KMS-11 (cell line): Measurements from ENCODE around the gene FOLR2.

Experiments used
- H2AFZ ChIP-seq: fragments of 200-600 bp; sonication (generic); 2 replicates; pipeline ENCODE4 v1.6.1; 2016; ENCODE audit warnings: antibody characterized with exemption, mixed run types, low read depth
- H3K27ac ChIP-seq: fragments of 200-600 bp; sonication (generic); 2 replicates; pipeline ENCODE4 v1.6.1; 2016; ENCODE audit warnings: mild to moderate bottlenecking, mixed run types
- H3K27me3 ChIP-seq: fragments of 200-600 bp; sonication (generic); 2 replicates; pipeline ENCODE4 v1.6.1; 2017; ENCODE audit warnings: mild to moderate bottlenecking, low read depth, mixed run types, moderate library complexity; ENCODE audit not compliant: insufficient read depth
- H3K36me3 ChIP-seq: fragments of 200-600 bp; sonication (generic); 2 replicates; pipeline ENCODE4 v1.6.1; 2017; ENCODE audit warnings: mild to moderate bottlenecking, mixed run types; ENCODE audit not compliant: insufficient read depth
- H3K4me1 ChIP-seq: fragments of 200-600 bp; sonication (generic); 2 replicates; pipeline ENCODE4 v1.6.1; 2016; ENCODE audit warnings: mild to moderate bottlenecking, low read depth, mixed run types; ENCODE audit not compliant: poor library complexity, severe bottlenecking
- H3K4me2 ChIP-seq: fragments of 200-600 bp; sonication (generic); 2 replicates; pipeline ENCODE4 v1.7.0; 2016; ENCODE audit warnings: mild to moderate bottlenecking, mixed run types
- H3K4me3 ChIP-seq: fragments of 200-600 bp; sonication (generic); IDR thresholded peaks from 2 replicates; pipeline ENCODE4 v1.6.1; 2017; ENCODE audit warnings: low read depth, low read length, mixed read lengths; ENCODE audit not compliant: insufficient read depth
- H3K79me2 ChIP-seq: fragments of 200-600 bp; sonication (generic); 2 replicates; pipeline ENCODE4 v1.6.1; 2016; ENCODE audit warnings: low read depth, mixed run types; ENCODE audit not compliant: insufficient read depth
- H3K9ac ChIP-seq: fragments of 200-600 bp; sonication (generic); 2 replicates; pipeline ENCODE4 v1.6.1; 2016; ENCODE audit warnings: mild to moderate bottlenecking, mixed run types
- H4K20me1 ChIP-seq: fragments of 200-600 bp; sonication (generic); 2 replicates; pipeline ENCODE4 v1.6.1; 2016; ENCODE audit warnings: mild to moderate bottlenecking, mixed run types; ENCODE audit not compliant: insufficient read depth
- CTCF ChIP-seq: fragments of 200-600 bp; sonication (generic); conservative IDR thresholded peaks from 2 replicates; pipeline ENCODE4 v1.6.1; 2017; ENCODE audit warnings: low read depth, mild to moderate bottlenecking, antibody characterized with exemption, low read length, moderate library complexity, mixed read lengths

Gene FOLR2

DNA sequence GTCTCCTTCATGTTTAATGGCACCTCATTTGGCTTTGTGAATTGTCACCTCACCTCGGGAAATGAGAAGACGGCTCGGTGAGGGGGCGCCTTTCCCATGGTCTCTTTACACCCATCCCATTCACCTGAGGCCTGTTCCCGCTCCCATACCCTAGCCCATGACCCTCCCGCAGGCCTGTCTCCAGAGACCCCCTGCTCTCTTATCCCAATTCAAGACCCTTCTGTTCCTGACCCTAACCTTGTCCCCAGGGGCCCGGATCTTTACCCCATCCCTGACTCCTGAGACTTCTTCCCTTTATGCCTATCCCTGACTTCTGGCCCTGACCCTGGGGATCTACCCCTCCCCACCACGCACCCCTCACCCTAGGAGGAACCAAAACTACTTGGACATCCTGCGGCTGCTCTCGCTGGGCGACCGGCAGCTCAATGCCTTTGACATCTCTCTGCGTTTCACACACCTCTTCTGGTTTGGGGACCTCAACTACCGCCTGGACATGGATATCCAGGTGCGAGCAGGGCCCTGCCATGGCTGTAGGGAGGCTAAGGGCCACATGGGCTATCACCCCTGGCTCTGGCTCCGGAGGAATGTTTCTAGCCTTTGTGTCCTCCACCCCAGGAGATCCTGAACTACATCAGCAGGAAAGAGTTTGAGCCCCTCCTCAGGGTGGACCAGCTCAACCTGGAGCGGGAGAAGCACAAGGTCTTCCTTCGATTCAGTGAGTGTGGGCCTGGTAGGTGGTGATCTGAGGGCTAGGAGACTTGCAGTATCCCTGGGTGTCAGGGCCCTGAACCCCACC, 15.9 kb downstream of the FOLR2 start:
- TF ChIP-seq CTCF = no peak
- H3K9ac ChIP-seq = no peak overlapping the region
- no peaks in the 10 kb centered on the region for H4K20me1 ChIP-seq
- H3K79me2 ChIP-seq = no peaks in the 10 kb centered on the region
- no peaks in the 10 kb centered on the region for H3K36me3 ChIP-seq
- no peaks in the 10 kb centered on the region for H3K27me3 ChIP-seq
- H3K4me3 ChIP-seq = no peak overlapping the region
- no peak overlapping the region for H3K4me2 ChIP-seq
- H2AFZ ChIP-seq = no peak overlapping the region
- H3K27ac ChIP-seq = no peak overlapping the region
- H3K4me1 ChIP-seq = no peaks in the 10 kb centered on the region

- Histone ChIP-seq H3K4me1 (no peaks in the 10 kb centered on the region), H3K79me2 (no peaks in the 10 kb centered on the region), H2AFZ (no peak overlapping the region), H3K27me3 (no peaks in the 10 kb centered on the region), H4K20me1 (no peaks in the 10 kb centered on the region), H3K36me3 (no peaks in the 10 kb centered on the region), H3K27ac (no peak overlapping the region), H3K4me2 (no peak overlapping the region), H3K4me3 (no peak overlapping the region), H3K9ac (no peak overlapping the region)
- no peak for TF ChIP-seq CTCF
Measured at GRCh38 chr11:72233056-72233772, 16.6 kb downstream of the FOLR2 start.

DNA sequence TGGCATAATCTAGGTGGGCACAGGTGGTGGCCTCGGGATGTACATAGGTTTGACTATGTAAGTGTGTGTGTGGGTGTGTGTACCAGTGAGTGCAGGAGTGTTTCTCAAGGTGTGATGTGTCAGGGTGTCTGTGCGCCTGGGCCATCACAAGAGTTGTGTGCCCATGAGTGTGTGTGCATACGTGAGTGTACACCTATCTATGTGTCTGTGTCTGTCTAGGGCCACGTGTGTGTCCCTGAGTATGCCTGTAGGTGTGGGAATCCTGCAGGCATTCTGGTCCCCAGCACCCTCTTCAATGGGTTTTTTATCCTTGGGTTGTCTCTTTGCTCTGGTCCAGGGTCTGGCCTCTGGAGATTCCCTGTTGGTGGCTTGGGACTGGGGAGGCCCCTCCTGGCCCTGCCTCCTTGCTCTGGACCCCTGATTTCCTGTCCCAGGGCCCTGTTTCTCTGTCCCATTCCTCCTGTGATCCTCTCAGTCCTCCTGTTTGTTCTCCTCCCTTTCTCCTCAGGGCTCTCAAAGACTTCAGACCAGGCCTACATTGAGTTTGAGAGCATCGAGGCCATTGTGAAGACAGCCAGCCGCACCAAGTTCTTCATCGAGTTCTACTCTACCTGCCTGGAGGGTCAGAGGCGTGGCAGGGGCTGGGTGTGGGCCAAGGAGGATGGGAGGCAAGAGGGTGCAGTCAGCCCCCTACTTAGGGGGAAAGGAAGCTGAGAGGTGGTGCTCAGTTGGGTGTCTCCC, 17.3 kb downstream of the FOLR2 start:
- H3K79me2 ChIP-seq = no peaks in the 10 kb centered on the region
- no peak overlapping the region for H3K27ac ChIP-seq
- TF ChIP-seq CTCF = no peak
- H2AFZ ChIP-seq = no peak overlapping the region
- no peaks in the 10 kb centered on the region for H3K27me3 ChIP-seq
- H3K4me2 ChIP-seq = no peak overlapping the region
- H3K9ac ChIP-seq = no peak overlapping the region
- no peaks in the 10 kb centered on the region for H3K36me3 ChIP-seq
- no peaks in the 10 kb centered on the region for H3K4me1 ChIP-seq
- H3K4me3 ChIP-seq = no peak overlapping the region
- no peaks in the 10 kb centered on the region for H4K20me1 ChIP-seq

GRCh38 chr11:72234514-72234830, 17.9 kb downstream of the FOLR2 start:
- no peak overlapping the region for H3K4me2 ChIP-seq
- no peak overlapping the region for H3K4me3 ChIP-seq
- H3K27me3 ChIP-seq = no peaks in the 10 kb centered on the region
- no peak overlapping the region for H2AFZ ChIP-seq
- no peak overlapping the region for H3K27ac ChIP-seq
- no peak for TF ChIP-seq CTCF
- no peaks in the 10 kb centered on the region for H4K20me1 ChIP-seq
- H3K79me2 ChIP-seq = no peaks in the 10 kb centered on the region
- H3K9ac ChIP-seq = no peak overlapping the region
- no peaks in the 10 kb centered on the region for H3K36me3 ChIP-seq
- H3K4me1 ChIP-seq = no peaks in the 10 kb centered on the region
